GM19193 (cell line): ENCODE data around the gene ARL5A.

ENCODE experiments used
- POLR2A ChIP-seq: IDR thresholded peaks from 4 replicates; pipeline ENCODE4 v1.6.1; 2011; ENCODE audit not compliant: insufficient read depth, insufficient read length; ENCODE audit errors: extremely low read depth

The ARL5A gene

GRCh38 chr2:151828143-151828889 is at the start of gene ARL5A:
TSS of gene ARL5A (minus strand) at chr2:151828421. CDS start at chr2:151828176, 245 bp downstream.
- peak; percentile 95 for TF ChIP-seq POLR2A

- TF ChIP-seq POLR2A, result no peak
These were observed 44.2 kb upstream of the ARL5A start for GRCh38 chr2:151872463-151872862.

- no peak for TF ChIP-seq POLR2A
These were observed 41.1 kb upstream of the ARL5A start for GRCh38 chr2:151869291-151869690.

DNA sequence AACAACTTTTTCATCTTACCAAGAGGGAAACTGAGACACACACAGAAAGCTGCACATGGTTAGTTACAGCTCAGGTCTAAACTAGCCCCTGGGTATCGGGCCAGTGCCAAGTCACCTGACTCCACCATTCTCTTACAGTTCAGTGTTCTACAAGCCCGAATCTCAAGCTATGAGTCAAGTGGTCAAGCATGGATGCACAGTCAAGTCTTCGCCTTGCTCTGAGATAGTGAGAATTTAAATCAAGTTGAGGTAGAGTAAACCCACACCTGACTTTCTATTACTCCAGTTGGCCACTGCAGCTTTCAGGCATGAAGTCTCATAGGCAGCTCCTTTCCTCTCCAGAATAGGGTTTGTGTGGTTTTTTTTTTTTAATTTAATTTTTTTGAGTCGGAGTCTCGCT is 34.5 kb upstream of the ARL5A start:
- no peak for TF ChIP-seq POLR2A

DNA sequence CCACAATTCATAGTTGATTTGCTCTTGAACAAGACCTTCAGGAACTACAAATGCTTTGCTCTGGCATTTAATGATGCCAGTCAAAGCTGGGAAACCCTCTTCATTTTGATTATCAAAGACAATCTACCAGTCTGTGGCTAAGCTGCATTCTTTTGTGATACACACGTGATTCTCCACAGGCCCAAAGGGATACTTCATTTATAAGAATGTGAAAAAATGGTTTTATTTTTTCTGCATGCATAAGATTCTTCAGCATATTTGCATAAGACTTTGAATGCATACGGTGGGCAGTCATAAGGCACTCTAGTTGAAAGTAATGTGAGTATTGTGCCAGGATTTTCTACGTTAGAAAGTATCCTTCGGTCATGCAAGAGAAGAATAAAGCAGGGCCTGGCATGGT is 33.0 kb upstream of the ARL5A start:
- TF ChIP-seq POLR2A, result no peak

DNA sequence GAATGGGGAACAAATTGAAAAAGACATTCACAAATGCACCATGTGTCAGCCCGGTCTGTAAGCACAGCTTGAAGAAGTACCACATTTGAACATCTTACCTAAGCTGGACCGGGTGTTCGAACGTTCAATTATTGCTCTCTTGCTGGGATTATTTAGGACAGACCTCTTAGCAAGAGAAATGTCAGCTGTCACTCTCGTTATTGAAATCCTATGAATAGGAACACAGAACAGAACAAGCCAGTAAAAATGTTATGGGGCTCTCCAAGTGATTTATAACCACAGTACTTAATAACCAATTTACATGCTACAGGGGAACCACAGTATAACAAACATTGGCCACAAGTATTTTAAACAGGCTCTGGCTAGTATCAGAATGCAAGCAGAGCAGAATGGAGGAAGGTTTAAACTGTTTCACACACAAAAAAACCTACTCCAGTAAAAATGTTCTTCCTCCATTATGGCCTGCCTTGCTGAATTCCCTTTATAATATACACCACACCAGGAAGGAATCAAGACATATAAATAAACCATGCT is 32.5 kb upstream of the ARL5A start:
- TF ChIP-seq POLR2A, result no peak

DNA sequence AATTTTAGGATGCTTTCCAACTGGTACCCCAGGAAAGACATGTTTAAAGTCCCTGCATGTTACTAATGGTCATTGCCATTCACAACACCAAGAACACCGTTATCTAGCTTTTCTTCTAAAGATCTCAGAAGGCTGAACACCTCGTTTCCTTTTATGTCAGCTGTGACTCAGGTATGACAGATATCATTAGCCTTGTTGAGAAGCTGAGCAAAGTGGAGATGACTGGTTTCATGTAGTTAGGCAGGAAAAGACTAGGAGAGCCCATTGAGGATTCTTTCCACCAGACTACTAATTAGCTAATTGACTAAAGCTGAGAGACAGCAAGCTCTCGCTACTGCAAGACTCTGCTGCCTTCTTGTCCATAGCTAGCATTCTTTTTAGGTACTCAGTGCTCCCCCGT is 32.0 kb upstream of the ARL5A start:
- TF ChIP-seq POLR2A, result no peak

GRCh38 chr2:151857650-151858049 is 29.4 kb upstream of the ARL5A start:
- no peak for TF ChIP-seq POLR2A

- TF ChIP-seq POLR2A, result no peak
These were observed 26.9 kb upstream of the ARL5A start for GRCh38 chr2:151855111-151855510.

DNA sequence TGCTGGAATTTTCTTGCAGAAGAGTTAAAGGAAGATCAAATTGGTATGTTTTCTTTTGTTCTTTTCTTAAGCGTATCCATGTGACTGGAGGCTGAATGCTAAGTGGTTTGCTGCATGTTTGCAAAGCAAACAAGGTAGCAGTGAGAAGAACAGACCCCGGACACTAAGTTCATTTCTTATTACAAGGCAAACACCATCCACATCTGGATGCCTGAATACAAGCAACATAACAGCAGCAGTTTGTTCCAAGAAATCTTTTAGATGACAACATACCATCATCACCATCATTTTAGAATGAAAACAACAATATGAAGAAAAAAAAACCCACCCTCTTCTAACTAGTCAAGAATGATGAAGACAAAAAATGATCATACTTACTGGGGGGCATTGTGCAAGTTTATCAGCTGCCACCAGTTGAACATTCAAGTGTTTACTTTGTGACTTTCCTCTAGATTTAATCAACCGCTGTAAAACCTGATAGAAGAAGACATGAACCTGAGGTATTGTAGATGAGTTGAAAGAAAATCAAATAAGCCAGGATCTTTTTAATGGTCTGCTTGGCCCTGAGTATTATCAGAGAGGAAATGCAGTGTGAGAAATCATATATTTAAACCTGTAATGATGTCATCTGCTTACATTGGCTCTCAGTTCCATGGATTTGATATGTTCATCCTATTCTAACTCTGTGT is 25.0 kb upstream of the ARL5A start:
- TF ChIP-seq POLR2A, result no peak

GRCh38 chr2:151852260-151853069 is 24.2 kb upstream of the ARL5A start:
- TF ChIP-seq POLR2A, result no peak

DNA sequence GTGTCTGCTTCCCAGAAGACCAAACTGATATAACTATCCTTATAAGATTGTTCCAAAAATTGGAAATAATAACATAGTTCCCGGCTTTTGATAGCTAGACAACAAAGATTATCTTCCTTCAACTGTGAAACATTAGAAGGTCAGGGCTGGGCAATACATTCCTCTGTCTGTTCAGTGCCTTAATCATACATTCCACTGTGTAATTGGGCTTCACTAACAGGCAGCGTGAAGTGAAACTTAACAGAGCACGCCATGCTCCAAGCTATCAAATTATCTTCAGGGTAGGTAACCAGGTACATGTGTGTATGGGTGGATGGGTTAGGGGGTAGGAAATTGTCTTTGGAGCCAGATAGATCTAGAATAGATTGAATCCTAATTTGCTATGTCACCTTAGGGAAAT is 23.5 kb upstream of the ARL5A start:
- TF ChIP-seq POLR2A, result no peak

GRCh38 chr2:151849413-151850010 is 21.3 kb upstream of the ARL5A start:
- TF ChIP-seq POLR2A, result no peak

DNA sequence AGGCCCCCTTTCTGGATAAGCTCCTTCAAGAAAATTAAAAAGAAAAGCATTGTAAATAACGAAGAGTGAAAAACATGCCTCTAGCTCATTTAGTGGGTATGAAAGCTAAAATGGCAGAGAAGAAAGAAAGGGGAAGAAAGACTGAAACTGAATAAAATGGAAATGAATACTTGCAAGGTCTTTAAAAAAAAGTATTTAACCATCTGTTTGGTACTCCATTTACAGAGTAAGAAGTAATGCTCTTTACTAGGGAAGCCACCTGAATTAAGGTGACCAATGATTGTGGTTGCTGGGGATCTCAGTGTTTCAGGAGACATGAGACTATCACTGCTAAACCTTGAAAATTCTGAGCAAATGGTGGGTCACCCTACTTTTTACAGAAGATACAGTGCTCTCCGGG is 17.7 kb upstream of the ARL5A start:
- TF ChIP-seq POLR2A, result no peak

GRCh38 chr2:151845481-151845880 is 17.3 kb upstream of the ARL5A start:
- TF ChIP-seq POLR2A, result no peak

DNA sequence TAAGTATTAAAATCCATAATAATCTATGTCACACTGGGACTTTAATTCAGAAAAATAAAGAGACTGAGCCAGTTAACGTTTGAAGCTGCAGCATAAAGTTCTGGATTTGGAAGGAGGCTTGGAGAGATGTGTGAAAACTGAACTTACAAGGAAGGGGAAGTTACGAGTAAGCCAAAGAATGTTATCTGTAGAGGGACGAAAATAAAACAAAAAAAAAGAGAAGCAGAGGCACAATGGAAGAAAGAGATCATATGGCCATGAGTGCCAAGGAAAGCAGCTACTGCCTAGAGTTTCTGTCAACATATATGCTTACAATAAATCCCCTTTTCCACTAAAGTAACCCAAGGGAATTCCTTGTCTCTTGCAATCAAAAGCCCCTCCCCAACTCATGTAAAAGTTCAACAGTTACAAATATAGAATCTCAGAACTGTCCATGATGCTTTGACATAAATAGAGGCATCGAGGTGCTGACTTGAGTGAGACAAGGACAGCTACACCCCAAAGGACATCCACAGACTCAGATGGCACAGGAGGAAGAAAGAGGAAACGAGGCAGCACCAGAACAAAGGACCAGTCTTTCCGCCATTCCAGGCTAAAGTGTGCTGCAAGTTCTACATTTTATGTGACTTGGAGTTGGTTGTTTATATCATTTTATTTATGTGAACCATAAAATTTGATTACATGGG is 16.1 kb upstream of the ARL5A start:
- no peak for TF ChIP-seq POLR2A
